OCI-LY3 (cell line): ENCODE results near the gene PTRH2.

Experiments used
- H2AFZ ChIP-seq: fragments of 200-600, 300-600 bp; shearing (Covaris generic); 2 replicates; pipeline ENCODE4 v1.6.0; 2014; ENCODE audit warnings: antibody characterized with exemption, low read depth, low read length
- H3K27ac ChIP-seq: fragments of 200-600, 300-600 bp; sonication (generic); 2 replicates; pipeline ENCODE4 v1.5.1; 2014; ENCODE audit warnings: mild to moderate bottlenecking, low read length, moderate library complexity, mixed read lengths
- H3K27me3 ChIP-seq: fragments of 200-600, 300-600 bp; sonication (generic); 2 replicates; pipeline ENCODE4 v1.6.1; 2014; ENCODE audit warnings: low read depth, low read length, mixed read lengths
- H3K36me3 ChIP-seq: fragments of 200-600, 300-600 bp; sonication (generic); replicated peaks from 2 replicates; pipeline ENCODE3; 2014; ENCODE audit warnings: low read depth, low read length, mixed read lengths
- H3K4me1 ChIP-seq: fragments of 300-600, 200-600 bp; sonication (generic); 2 replicates; pipeline ENCODE4 v1.6.1; 2014; ENCODE audit warnings: low read length, mixed read lengths
- H3K4me2 ChIP-seq: fragments of 200-600, 300-600 bp; sonication (generic); 2 replicates; pipeline ENCODE4 v1.6.1; 2014; ENCODE audit warnings: low read length, mixed read lengths
- H3K4me3 ChIP-seq: fragments of 300-600, 200-600 bp; sonication (generic); 2 replicates; pipeline ENCODE4 v1.5.1; 2014; ENCODE audit warnings: antibody characterized with exemption, mild to moderate bottlenecking, low read length, moderate library complexity
- H3K79me2 ChIP-seq: fragments of 300-600, 200-600 bp; shearing (Covaris generic); 2 replicates; pipeline ENCODE4 v1.6.1; 2014; ENCODE audit warnings: mild to moderate bottlenecking, low read length, mixed read lengths
- H3K9ac ChIP-seq: fragments of 300-600, 200-600 bp; shearing (Covaris generic); 2 replicates; pipeline ENCODE4 v1.6.0; 2014; ENCODE audit warnings: mild to moderate bottlenecking, low read length, moderate library complexity
- H3K9me3 ChIP-seq: fragments of 200-600, 300-600 bp; shearing (Covaris generic); 2 replicates; pipeline ENCODE4 v1.6.1; 2014; ENCODE audit warnings: low read length, mixed read lengths; ENCODE audit not compliant: insufficient read depth
- H4K20me1 ChIP-seq: fragments of 200-600, 300-600 bp; sonication (generic); 2 replicates; pipeline ENCODE4 v1.6.1; 2016; ENCODE audit warnings: low read length, mixed read lengths; ENCODE audit not compliant: insufficient read depth
- CTCF ChIP-seq: fragments of 200-600, 300-600 bp; sonication (generic); IDR thresholded peaks from 2 replicates; pipeline ENCODE4 v1.5.1; 2014; ENCODE audit warnings: antibody characterized with exemption, low read length, low read depth
- EZH2phosphoT487 ChIP-seq: fragments of 200-600 bp; shearing (Covaris generic); IDR thresholded peaks from 2 replicates; pipeline ENCODE4 v1.6.1; 2018; ENCODE audit warnings: antibody characterized with exemption, mixed run types, low read depth

Gene PTRH2

GRCh38 chr17:59651346-59651745 lies 55.9 kb downstream of the PTRH2 start:
- TF ChIP-seq EZH2phosphoT487 = no peak
- no peak for TF ChIP-seq CTCF
- no peak overlapping the region for H3K27ac ChIP-seq
- H3K36me3 ChIP-seq = peaks cover 79% of the 10 kb centered on the region

GRCh38 chr17:59650642-59651041 lies 56.6 kb downstream of the PTRH2 start:
- Histone ChIP-seq H3K4me2 (no peak overlapping the region), H3K27me3 (no peaks in the 10 kb centered on the region), H3K79me2 (peaks cover 53% of the 10 kb centered on the region), H3K9ac (no peak overlapping the region), H3K9me3 (no peaks in the 10 kb centered on the region), H3K27ac (no peak overlapping the region), H3K4me3 (no peak overlapping the region), H4K20me1 (peaks cover 32% of the 10 kb centered on the region), H3K36me3 (peaks cover 81% of the 10 kb centered on the region), H3K4me1 (no peaks in the 10 kb centered on the region), H2AFZ (no peak overlapping the region)
- TF ChIP-seq EZH2phosphoT487 (no peak), CTCF (no peak)

More at GRCh38 chr17:59651346-59651745, 55.9 kb downstream of the PTRH2 start:
- no peak overlapping the region for H3K4me3 ChIP-seq
- peaks cover 49% of the 10 kb centered on the region for H3K79me2 ChIP-seq
- no peaks in the 10 kb centered on the region for H3K4me1 ChIP-seq
- no peaks in the 10 kb centered on the region for H3K9me3 ChIP-seq
- no peak overlapping the region for H3K9ac ChIP-seq
- no peak overlapping the region for H2AFZ ChIP-seq
- H4K20me1 ChIP-seq = peaks cover 27% of the 10 kb centered on the region
- no peaks in the 10 kb centered on the region for H3K27me3 ChIP-seq
- H3K4me2 ChIP-seq = no peak overlapping the region

- Histone ChIP-seq H2AFZ (no peak overlapping the region), H3K36me3 (peaks cover 78% of the 10 kb centered on the region), H3K79me2 (peaks cover 56% of the 10 kb centered on the region)
These were observed 57.3 kb downstream of the PTRH2 start for GRCh38 chr17:59649886-59650285.

More at GRCh38 chr17:59649886-59650285, 57.3 kb downstream of the PTRH2 start:
- H3K4me2 ChIP-seq = no peak overlapping the region
- H4K20me1 ChIP-seq = peaks cover 37% of the 10 kb centered on the region
- no peak overlapping the region for H3K9ac ChIP-seq
- H3K4me1 ChIP-seq = no peaks in the 10 kb centered on the region
- no peaks in the 10 kb centered on the region for H3K9me3 ChIP-seq
- TF ChIP-seq EZH2phosphoT487 (no peak), CTCF (no peak)
- H3K27ac ChIP-seq = no peak overlapping the region
- no peak overlapping the region for H3K4me3 ChIP-seq
- no peaks in the 10 kb centered on the region for H3K27me3 ChIP-seq
